Measurements from ENCODE around the gene ZC3H14. TPM values are rescaled to one million over a fixed set of nuclear protein-coding genes. Genes with fewer than 3 reads are reported as not detected.

The ZC3H14 gene
- total and polyA plus RNA-seq, 10 of the 15 experiments (the other 5 are each of a cell fraction or from before 2014, with no cell fraction given), result 17.9 to 97.1 (median 47.6) TPM

DNA sequence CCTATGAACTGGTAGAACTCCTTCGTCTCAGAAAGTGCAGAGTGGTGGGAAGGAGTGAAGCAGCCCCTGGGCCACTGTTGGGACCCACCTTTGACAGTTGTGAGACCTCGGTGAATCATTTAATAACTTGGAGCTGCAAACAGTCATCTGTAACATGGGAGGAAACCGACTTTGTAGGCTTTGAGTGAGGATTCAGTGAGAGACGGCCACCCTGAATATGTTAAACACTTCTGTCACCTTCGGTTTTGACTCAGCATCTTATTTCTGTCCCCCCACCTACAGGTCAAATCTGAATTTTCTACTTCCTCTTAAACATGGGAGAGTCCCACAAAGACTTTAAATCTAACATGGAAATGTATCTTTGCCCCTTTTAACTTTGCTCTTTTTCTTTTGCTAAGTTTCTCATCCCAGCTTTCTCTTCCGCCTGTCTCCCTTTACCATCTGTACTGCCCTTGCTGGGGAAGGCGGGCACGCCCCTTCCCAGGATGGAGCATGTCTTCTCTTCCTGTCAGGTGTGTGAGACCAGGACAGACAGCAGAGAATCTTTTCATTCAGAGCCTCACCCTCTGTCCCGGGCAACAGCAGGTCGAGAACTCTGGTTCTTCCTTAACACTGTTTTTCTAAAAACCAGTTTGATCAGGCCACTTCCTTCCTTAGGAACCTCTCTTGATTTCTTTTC, 37.1 kb downstream of the ZC3H14 start:
- SMC1A ChIA-PET (ENCODE audit: uncharacterized antibody, unreplicated experiment), result interaction anchor here (0.6 to 2.2 kb wide), 3 partner anchors 35 to 607 kb away, joined by 3 to 7 read pairs (median 4); no protein-coding TSS in a partner anchor
- H3K4me3 ChIP-seq, result peak overlapping the region; percentile 63
- 0% methylated on average over 10 of the region's 10 CpGs for WGBS (ENCODE audit: insufficient coverage, insufficient replicate concordance, low lambda C conversion rate, missing lambda C conversion rate)
- peak in 1 of 2 experiments; percentile 15; a peak in 1 of 4 replicates for TF ChIP-seq BHLHE40 (IDR thresholded peaks at IDR 0.05; ENCODE audit: borderline replicate concordance in 1 of 2, low read depth in 2 of 2, low read length in 1 of 2)
- 0 out of 2 replicates have a peak, but pooled peaks have one; percentile 3 for TF ChIP-seq RAD21 (IDR thresholded peaks at IDR 0.05; ENCODE audit: insufficient read depth, low read depth, low read length)
- TF ChIP-seq SIN3A (IDR thresholded peaks at IDR 0.05; ENCODE audit: low read depth, low read length), result no peak
- TF ChIP-seq BMI1 (IDR thresholded peaks at IDR 0.05; ENCODE audit: borderline replicate concordance), result peak; percentile 70; the same call in 1 of the 2 replicates
- peak; percentile 18 for TF ChIP-seq SMAD1 (IDR thresholded peaks at IDR 0.05; ENCODE audit: low read depth, partially characterized antibody)
- TF ChIP-seq JUNB (IDR thresholded peaks at IDR 0.05), result peak; percentile 99
- TF ChIP-seq, protein P1, sequence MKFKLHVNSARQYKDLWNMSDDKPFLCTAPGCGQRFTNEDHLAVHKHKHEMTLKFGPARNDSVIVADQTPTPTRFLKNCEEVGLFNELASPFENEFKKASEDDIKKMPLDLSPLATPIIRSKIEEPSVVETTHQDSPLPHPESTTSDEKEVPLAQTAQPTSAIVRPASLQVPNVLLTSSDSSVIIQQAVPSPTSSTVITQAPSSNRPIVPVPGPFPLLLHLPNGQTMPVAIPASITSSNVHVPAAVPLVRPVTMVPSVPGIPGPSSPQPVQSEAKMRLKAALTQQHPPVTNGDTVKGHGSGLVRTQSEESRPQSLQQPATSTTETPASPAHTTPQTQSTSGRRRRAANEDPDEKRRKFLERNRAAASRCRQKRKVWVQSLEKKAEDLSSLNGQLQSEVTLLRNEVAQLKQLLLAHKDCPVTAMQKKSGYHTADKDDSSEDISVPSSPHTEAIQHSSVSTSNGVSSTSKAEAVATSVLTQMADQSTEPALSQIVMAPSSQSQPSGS (IDR thresholded peaks at IDR 0.05; ENCODE audit: low read length), result peak; percentile 92
- TF ChIP-seq ZNF384 (IDR thresholded peaks at IDR 0.05; ENCODE audit: borderline replicate concordance, low read depth, low read length), result no peak
- TF ChIP-seq, protein P2, sequence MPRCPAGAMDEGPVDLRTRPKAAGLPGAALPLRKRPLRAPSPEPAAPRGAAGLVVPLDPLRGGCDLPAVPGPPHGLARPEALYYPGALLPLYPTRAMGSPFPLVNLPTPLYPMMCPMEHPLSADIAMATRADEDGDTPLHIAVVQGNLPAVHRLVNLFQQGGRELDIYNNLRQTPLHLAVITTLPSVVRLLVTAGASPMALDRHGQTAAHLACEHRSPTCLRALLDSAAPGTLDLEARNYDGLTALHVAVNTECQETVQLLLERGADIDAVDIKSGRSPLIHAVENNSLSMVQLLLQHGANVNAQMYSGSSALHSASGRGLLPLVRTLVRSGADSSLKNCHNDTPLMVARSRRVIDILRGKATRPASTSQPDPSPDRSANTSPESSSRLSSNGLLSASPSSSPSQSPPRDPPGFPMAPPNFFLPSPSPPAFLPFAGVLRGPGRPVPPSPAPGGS (IDR thresholded peaks at IDR 0.05; ENCODE audit: borderline replicate concordance, insufficient read depth, low read depth, low read length, poor library complexity, severe bottlenecking), result peak; percentile 91
- TF ChIP-seq NFXL1 (IDR thresholded peaks at IDR 0.05; ENCODE audit: borderline replicate concordance), result no peak
- TF ChIP-seq ZSCAN29 (IDR thresholded peaks at IDR 0.05), result no peak
- no peak for TF ChIP-seq RB1 (IDR thresholded peaks at IDR 0.05; ENCODE audit: borderline replicate concordance)
- TF ChIP-seq, protein P3, sequence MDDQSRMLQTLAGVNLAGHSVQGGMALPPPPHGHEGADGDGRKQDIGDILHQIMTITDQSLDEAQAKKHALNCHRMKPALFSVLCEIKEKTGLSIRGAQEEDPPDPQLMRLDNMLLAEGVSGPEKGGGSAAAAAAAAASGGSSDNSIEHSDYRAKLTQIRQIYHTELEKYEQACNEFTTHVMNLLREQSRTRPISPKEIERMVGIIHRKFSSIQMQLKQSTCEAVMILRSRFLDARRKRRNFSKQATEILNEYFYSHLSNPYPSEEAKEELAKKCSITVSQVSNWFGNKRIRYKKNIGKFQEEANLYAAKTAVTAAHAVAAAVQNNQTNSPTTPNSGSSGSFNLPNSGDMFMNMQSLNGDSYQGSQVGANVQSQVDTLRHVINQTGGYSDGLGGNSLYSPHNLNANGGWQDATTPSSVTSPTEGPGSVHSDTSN (IDR thresholded peaks at IDR 0.05; ENCODE audit: insufficient replicate concordance, low read depth, low read length), result no peak
- peak; percentile 93 for TF ChIP-seq MEF2A (IDR thresholded peaks at IDR 0.05; ENCODE audit: insufficient read depth, low read depth, low read length)
- TF ChIP-seq TARDBP (IDR thresholded peaks at IDR 0.05; ENCODE audit: borderline replicate concordance), result no peak
- peak; percentile 7 for TF ChIP-seq RELA (IDR thresholded peaks at IDR 0.05; ENCODE audit: borderline replicate concordance, partially characterized antibody)
- peak; percentile 92 for TF ChIP-seq EED (IDR thresholded peaks at IDR 0.05; ENCODE audit: low read depth)
- no peak for TF ChIP-seq KAT2A (conservative IDR thresholded peaks at IDR 0.05; ENCODE audit: control insufficient read depth, low read depth, low read length)
- TF ChIP-seq CREB1 (IDR thresholded peaks at IDR 0.05; ENCODE audit: low read depth), result 0 out of 2 replicates have a peak, but pooled peaks have one; percentile 23

More for the DNA sequence above, 37.1 kb downstream of the ZC3H14 start:
- RAD21 ChIA-PET (ENCODE audit: unreplicated experiment), result interaction anchor here (0.7 to 1.3 kb wide), 5 partner anchors 13 to 70 kb away, joined by 3 to 7 read pairs (median 3); no protein-coding TSS in a partner anchor
- in situ Hi-C loops (cut with MboI) (no loop called here), intact Hi-C loops (cut with micrococcal nuclease; ENCODE audit: unreplicated experiment) (no loop called here)
- DNase-seq (ENCODE audit: low read depth, low spot score), result peak; percentile 77
- Histone ChIP-seq H2AFZ (ENCODE audit: control insufficient read depth, low read depth, low read length) (peak overlapping the region; percentile 84), H3K4me2 (ENCODE audit: control insufficient read depth, insufficient read depth) (peak overlapping the region; percentile 95), H3K4me1 (ENCODE audit: control insufficient read depth, insufficient read depth, low read length) (peaks cover 28% of the 10 kb centered on the region), H3K9ac (ENCODE audit: control insufficient read depth, insufficient read depth, low read length) (peak overlapping the region; percentile 71), H3K36me3 (ENCODE audit: control insufficient read depth in 2 of 2, insufficient read depth in 2 of 2, low read length in 1 of 2) (peaks cover 8 to 11% of the 10 kb centered on the region in 2 experiments; a peak in 3 of 4 replicates), H3K27ac (ENCODE audit: control insufficient read depth, insufficient read depth) (peak overlapping the region; percentile 93), H3K27me3 (replicated peaks in 1 of 2; ENCODE audit: control insufficient read depth in 2 of 2, insufficient read depth in 2 of 2, low read length in 1 of 2) (no peaks in the 10 kb centered on the region), H3K79me2 (ENCODE audit: control insufficient read depth, insufficient read depth, low read length) (no peaks in the 10 kb centered on the region), H3K9me3 (replicated peaks; ENCODE audit: control insufficient read depth, insufficient read depth, low read length) (no peaks in the 10 kb centered on the region), H4K20me1 (ENCODE audit: control insufficient read depth, insufficient read depth) (no peaks in the 10 kb centered on the region; the same call in 1 of the 2 replicates)
- FAIRE-seq, result no peak
- POLR2A ChIA-PET, result interaction anchor here (0.6 kb wide), 1 partner anchor 102 kb away, joined by 3 read pairs; no protein-coding TSS in a partner anchor
- no TSS peak for BruUV-seq (replicated peaks)
- peak; percentile 94 for ATAC-seq
- CTCF ChIA-PET, result interaction anchor here (1.1 to 1.2 kb wide), 2 partner anchors 37 to 68 kb away, joined by 3 to 4 read pairs; partner anchors contain the start of gene ZC3H14

All from GM12878 (cell line).